GM23248 (cell line): ENCODE data around the gene RNF186. TPM values are rescaled to one million over a fixed set of nuclear protein-coding genes. Genes with fewer than 3 reads are reported as not detected.
"Not testable (repeated sequence)": the region's sequence is repeated elsewhere in the genome, so short reads cannot be mapped to it uniquely, and the experiment has no call there.

ENCODE experiments used
- DNase-seq: peaks from one replicate; pipeline ENCODE4 v3.0.0-alpha.2; 2015
- H2AFZ ChIP-seq: fragments of 200-600 bp; sonication (generic); 2 replicates; pipeline ENCODE4 v1.6.1; 2016; ENCODE audit warnings: antibody characterized with exemption
- H3F3A ChIP-seq: fragments of 200-600 bp; sonication (generic); 2 replicates; pipeline ENCODE4 v1.6.1; 2016; ENCODE audit warnings: mild to moderate bottlenecking, antibody characterized with exemption, mixed run types; ENCODE audit not compliant: insufficient read depth
- H3K27ac ChIP-seq: fragments of 200-600 bp; sonication (generic); 2 replicates; pipeline ENCODE4 v1.5.1; 2016; ENCODE audit warnings: mild to moderate bottlenecking
- H3K27me3 ChIP-seq: fragments of 200-600 bp; sonication (generic); replicated peaks from 2 replicates; pipeline ENCODE4 v1.6.1; 2016; ENCODE audit warnings: mild to moderate bottlenecking; ENCODE audit not compliant: insufficient read depth
- H3K36me3 ChIP-seq: fragments of 200-600 bp; sonication (generic); 2 replicates; pipeline ENCODE4 v1.6.1; 2016; ENCODE audit warnings: low read depth, mild to moderate bottlenecking
- H3K4me1 ChIP-seq: fragments of 200-600 bp; sonication (generic); 2 replicates; pipeline ENCODE4 v1.6.1; 2016; ENCODE audit warnings: mild to moderate bottlenecking; ENCODE audit not compliant: insufficient read depth
- H3K4me2 ChIP-seq: fragments of 200-600 bp; sonication (generic); one replicate; pipeline ENCODE4 v1.6.1; 2016; ENCODE audit warnings: mild to moderate bottlenecking; ENCODE audit not compliant: unreplicated experiment
- H3K4me3 ChIP-seq: fragments of 200-600 bp; sonication (generic); 2 replicates; pipeline ENCODE4 v1.5.1; 2016; ENCODE audit warnings: mild to moderate bottlenecking
- H3K79me2 ChIP-seq: fragments of 200-600 bp; sonication (generic); 2 replicates; pipeline ENCODE4 v1.6.1; 2016; ENCODE audit warnings: mild to moderate bottlenecking; ENCODE audit not compliant: insufficient read depth
- H3K9ac ChIP-seq: fragments of 200-600 bp; sonication (generic); 2 replicates; pipeline ENCODE4 v1.6.1; 2016; ENCODE audit warnings: mild to moderate bottlenecking
- H3K9me2 ChIP-seq: fragments of 200-600 bp; sonication (generic); 2 replicates; pipeline ENCODE4 v1.6.1; 2016; ENCODE audit warnings: mixed run types, mild to moderate bottlenecking, moderate library complexity; ENCODE audit not compliant: insufficient read depth
- H3K9me3 ChIP-seq: fragments of 200-600 bp; sonication (generic); one replicate; pipeline ENCODE4 v1.6.1; 2017; ENCODE audit warnings: low read depth
- H4K20me1 ChIP-seq: fragments of 200-600 bp; sonication (generic); 2 replicates; pipeline ENCODE4 v1.6.0; 2016; ENCODE audit not compliant: insufficient read depth
- EZH2 ChIP-seq: fragments of 200-600 bp; sonication (generic); IDR thresholded peaks from 2 replicates; pipeline ENCODE4 v1.6.1; 2018; ENCODE audit warnings: antibody characterized with exemption, mild to moderate bottlenecking; ENCODE audit not compliant: insufficient read depth, poor library complexity, severe bottlenecking
- EZH2phosphoT487 ChIP-seq: fragments of 200-600 bp; sonication (generic); IDR thresholded peaks from 2 replicates; pipeline ENCODE4 v1.6.1; 2018; ENCODE audit warnings: antibody characterized with exemption, moderate library complexity, mild to moderate bottlenecking, low read depth; ENCODE audit not compliant: insufficient read depth
- WGBS, 2 experiments: methylation state at CpG; one replicate each; pipeline ENCODE4 v1.1.6; 2015 to 2017; ENCODE audit warnings: low lambda C conversion rate in 2 of 2, low coverage in 1 of 2; ENCODE audit errors: missing lambda C conversion rate in 2 of 2; 5-methylcytosine and 5-hydroxymethylcytosine counted together
- in situ Hi-C: fragments of 300-500 bp; cut with MboI; formaldehyde crosslinking; loops from 2 replicates; pipeline ENCODE4 v1.15.0; 2020
- polyA plus RNA-seq: library from polyadenylated mRNA; unstranded; fragments of >200 nt; fragmentation: Nextera tagmentation; extraction: Ambion mirVana; gene quantifications from 2 replicates; pipeline ENCODE4 v1.2.1, GENCODE V29; 2016
- total RNA-seq: library from RNA; depleted of rRNA; stranded (reverse); fragments of >200 nt; shearing (Covaris generic); gene quantifications from 2 replicates; pipeline ENCODE4 v1.2.3, GENCODE V29; 2014

RNF186 gene
- total and polyA plus RNA-seq, 2 experiments from 2014 or later = not detected

DNA sequence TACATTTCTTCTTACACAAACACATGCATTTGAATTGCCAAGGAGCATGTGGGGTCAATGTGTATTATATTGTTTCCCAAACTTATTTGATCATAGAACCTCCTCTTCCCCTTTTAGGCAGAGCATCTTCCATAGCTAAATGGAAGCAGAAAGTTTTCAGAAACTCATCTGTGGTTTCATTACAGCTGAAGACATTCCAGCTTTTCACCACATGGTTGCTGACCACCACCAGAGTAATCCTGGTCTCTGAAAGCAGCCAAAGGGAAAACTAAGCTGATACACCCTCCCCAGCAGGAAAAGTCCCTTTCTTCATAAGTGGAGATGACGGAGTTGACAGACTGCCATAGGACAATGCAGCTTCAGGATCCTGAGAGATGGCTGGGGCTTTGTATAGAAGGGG, 37.0 kb upstream of the RNF186 start:
- Histone ChIP-seq H3K9ac (no peak overlapping the region), H2AFZ (no peak overlapping the region), H3K36me3 (no peaks in the 10 kb centered on the region), H3K27me3 (no peaks in the 10 kb centered on the region), H3K4me2 (no peak overlapping the region), H3K4me1 (no peaks in the 10 kb centered on the region), H3K9me3 (no peaks in the 10 kb centered on the region), H4K20me1 (no peaks in the 10 kb centered on the region), H3K9me2 (no peaks in the 10 kb centered on the region), H3K4me3 (no peak overlapping the region), H3K79me2 (no peaks in the 10 kb centered on the region), H3F3A (no peaks in the 10 kb centered on the region), H3K27ac (no peak overlapping the region)
- no peak for DNase-seq
- TF ChIP-seq EZH2phosphoT487 (no peak), EZH2 (no peak)
- WGBS, 2 experiments = 43 to 50% methylated on average over 1 of the region's 1 CpG
- in situ Hi-C loops = no loop called here

DNA sequence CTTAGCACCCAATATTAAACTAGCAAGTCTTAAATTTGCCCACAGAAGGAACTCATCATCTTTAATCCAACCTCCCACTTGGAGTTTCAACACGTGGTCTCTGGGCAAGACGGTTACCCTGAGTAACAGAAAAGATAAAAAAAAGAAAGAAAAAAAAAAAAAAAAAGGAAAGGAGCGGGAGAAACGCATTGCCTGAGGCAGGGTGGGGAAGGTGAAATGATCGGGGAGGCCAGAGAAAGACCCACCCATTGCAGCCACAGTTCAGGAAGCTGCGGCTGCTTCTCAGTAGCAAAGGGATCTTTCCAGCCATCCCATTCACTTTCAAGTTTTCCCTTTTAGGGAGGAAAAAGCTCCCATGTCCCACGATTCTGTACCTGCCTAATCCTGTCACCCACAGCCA, 35.1 kb upstream of the RNF186 start:
- no peaks in the 10 kb centered on the region for H3K27me3 ChIP-seq
- in situ Hi-C loops = no loop called here
- no peak overlapping the region for H3K4me3 ChIP-seq
- no peaks in the 10 kb centered on the region for H3K79me2 ChIP-seq
- no peak overlapping the region for H2AFZ ChIP-seq
- H3F3A ChIP-seq = no peaks in the 10 kb centered on the region
- TF ChIP-seq EZH2phosphoT487 = no peak
- TF ChIP-seq EZH2 = no peak
- H3K4me1 ChIP-seq = no peaks in the 10 kb centered on the region
- no peaks in the 10 kb centered on the region for H3K36me3 ChIP-seq
- H3K9ac ChIP-seq = no peak overlapping the region
- WGBS, 2 experiments = 17 to 22% methylated on average over 7 of the region's 7 CpGs
- DNase-seq = no peak
- no peak overlapping the region for H3K4me2 ChIP-seq
- no peaks in the 10 kb centered on the region for H4K20me1 ChIP-seq
- no peaks in the 10 kb centered on the region for H3K9me3 ChIP-seq
- H3K9me2 ChIP-seq = no peaks in the 10 kb centered on the region
- H3K27ac ChIP-seq = no peak overlapping the region

DNA sequence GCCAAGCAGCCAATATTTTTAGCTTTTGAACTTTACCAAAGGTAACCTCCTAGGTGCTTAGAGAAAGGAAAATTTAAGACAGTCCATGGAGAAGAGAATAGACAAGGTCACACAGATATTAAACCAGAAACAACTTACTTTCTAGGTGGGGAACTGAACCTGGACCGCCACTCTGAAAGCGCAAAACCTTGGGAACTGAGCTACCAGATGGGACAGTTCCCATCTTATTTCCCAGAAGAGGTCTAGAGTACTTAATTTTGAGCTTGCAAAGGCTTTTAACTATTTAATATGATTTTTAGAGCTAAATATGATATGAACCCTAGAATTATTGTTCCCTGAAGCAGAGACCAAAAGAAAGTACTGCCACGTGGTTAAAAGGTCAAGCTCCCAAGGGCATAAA, 34.2 kb upstream of the RNF186 start:
- in situ Hi-C loops, H4K20me1 ChIP-seq, H3K4me1 ChIP-seq, H3K9ac ChIP-seq, H3K4me2 ChIP-seq, H3K27me3 ChIP-seq, H3K79me2 ChIP-seq, H3K36me3 ChIP-seq, DNase-seq, H2AFZ ChIP-seq, H3K9me3 ChIP-seq, H3F3A ChIP-seq, H3K9me2 ChIP-seq, H3K27ac ChIP-seq, H3K4me3 ChIP-seq: not testable (repeated sequence)
- 81 to 92% methylated on average over 3 of the region's 3 CpGs for WGBS, 2 experiments

DNA sequence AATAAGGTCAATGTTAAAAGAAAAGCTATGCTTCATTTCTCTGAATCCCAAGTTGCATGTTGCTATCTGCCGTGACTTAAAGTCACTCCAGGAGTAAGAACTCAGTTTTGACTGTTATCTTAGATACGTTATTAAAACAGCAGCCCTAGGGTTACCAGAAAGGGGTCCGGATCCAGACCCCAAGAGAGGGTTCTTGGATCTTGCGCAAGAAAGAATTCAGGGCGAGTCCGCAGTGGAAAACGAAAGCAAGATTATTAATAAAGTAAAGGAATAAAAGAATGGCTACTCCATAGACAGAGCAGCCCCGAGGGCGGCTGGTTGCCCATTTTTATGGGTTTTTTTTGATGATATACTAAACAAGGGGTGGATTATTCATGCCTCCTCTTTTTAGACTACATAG, 32.3 kb upstream of the RNF186 start:
- H3K4me1 ChIP-seq, H3K27me3 ChIP-seq, H3K9me3 ChIP-seq, H3K27ac ChIP-seq, H3F3A ChIP-seq, H3K79me2 ChIP-seq, H3K4me3 ChIP-seq, H3K4me2 ChIP-seq, H4K20me1 ChIP-seq, H2AFZ ChIP-seq, H3K9ac ChIP-seq, DNase-seq, H3K36me3 ChIP-seq, in situ Hi-C loops, H3K9me2 ChIP-seq: not testable (repeated sequence)
- 78 to 82% methylated on average over 9 of the region's 9 CpGs for WGBS, 2 experiments

DNA sequence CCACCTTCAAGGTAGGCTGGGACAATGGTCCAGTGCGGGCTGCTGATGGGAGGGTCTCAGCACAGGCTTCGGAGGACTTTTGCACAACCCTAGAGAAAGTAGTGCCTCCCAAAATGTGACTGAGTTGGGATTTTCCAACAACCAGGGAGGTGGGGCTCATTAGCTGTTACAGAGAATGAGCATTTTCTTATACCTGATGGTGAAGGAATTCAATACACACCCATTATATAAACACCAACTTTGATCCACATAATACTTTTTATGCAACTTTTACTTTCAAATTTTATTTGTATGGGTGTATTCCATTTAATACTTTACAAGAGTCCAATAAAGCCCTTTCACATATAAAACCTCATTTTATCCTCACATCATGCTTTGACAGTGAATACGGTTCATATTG, 31.3 kb upstream of the RNF186 start:
- H3F3A ChIP-seq = no peaks in the 10 kb centered on the region
- no peaks in the 10 kb centered on the region for H3K4me1 ChIP-seq
- no peak for DNase-seq
- no peaks in the 10 kb centered on the region for H3K79me2 ChIP-seq
- H2AFZ ChIP-seq = no peak overlapping the region
- H3K9ac ChIP-seq = no peak overlapping the region
- H3K9me3 ChIP-seq = no peaks in the 10 kb centered on the region
- no peaks in the 10 kb centered on the region for H3K36me3 ChIP-seq
- no peak overlapping the region for H3K4me3 ChIP-seq
- TF ChIP-seq EZH2phosphoT487 = no peak
- no peak for TF ChIP-seq EZH2
- no peaks in the 10 kb centered on the region for H4K20me1 ChIP-seq
- no peak overlapping the region for H3K4me2 ChIP-seq
- H3K27me3 ChIP-seq = no peaks in the 10 kb centered on the region
- 81% methylated on average over 3 of the region's 3 CpGs for WGBS, 2 experiments
- no peak overlapping the region for H3K27ac ChIP-seq
- in situ Hi-C loops = no loop called here
- no peaks in the 10 kb centered on the region for H3K9me2 ChIP-seq
